Stimulated activated CD8-positive, alpha-beta memory T cell treated with anti-CD3 and anti-CD28 coated beads, Interleukin-15, amount 100 ng/mL, for 48 hours (primary cell): Measurements from ENCODE around the gene CALHM6.
A peak's percentile ranks its signal among the peaks of the same experiment; 100 is the strongest.

ENCODE experiments used
- DNase-seq, 2 donors: peaks; one replicate each; pipeline ENCODE4 v3.0.0-alpha.2; 2020; ENCODE audit warnings: low read depth in 2 of 2

The CALHM6 gene

DNA sequence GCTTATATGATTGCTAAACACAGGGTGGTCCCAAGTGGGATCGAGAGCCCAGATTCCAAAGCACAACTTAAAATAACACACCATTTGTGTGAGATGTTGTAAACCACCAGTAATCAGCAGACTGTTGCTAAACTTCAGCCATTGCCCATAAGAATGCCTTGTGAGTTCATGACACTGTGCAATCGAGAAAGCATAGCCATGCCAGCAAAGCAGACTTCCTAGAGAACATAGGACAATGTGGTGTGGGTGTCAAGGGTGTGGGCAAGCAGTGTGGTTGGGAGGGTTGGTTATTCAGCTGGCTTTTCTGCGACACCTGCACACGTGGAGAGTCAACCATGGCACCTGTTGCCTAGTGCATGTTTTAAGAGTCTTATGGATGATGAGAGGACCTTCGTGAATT is 16.1 kb upstream of the CALHM6 start:
- no peak for DNase-seq

DNA sequence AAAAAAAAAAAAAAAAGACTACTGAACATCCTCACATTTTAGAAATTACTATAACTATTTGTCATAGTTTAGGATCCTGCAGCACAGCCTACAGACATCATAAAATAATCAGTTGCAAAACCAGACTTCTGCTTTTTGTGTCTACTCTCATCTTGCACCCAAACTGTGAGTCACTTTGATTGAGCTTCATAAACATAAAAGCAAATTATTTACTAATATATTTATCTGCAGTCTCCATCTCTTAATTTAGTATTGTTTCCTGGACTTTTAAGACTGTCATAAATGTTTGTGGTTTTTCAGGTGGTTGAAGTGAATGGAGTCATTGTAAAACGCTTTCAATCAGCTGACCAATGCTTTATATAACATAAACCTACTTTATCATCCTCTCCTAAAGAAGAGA is 14.8 kb upstream of the CALHM6 start:
- DNase-seq: no peak

DNA sequence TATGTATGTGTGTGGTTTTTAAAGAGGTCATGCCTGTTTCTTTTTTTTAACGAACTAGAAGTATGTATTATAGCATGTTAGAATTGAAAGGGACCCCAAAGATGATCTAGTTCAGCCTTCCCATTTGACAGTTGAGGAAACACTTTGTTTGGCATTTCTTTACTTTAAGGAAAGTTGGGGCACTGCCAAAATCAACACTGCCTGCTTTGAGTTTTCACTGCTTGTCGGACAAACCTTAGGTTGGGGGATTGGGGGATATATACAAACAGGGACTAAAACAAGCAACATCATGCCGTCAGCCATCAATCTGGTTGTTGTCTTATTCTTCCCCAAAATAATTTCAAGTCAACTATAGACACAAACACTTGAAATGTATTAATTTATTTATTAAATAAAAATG is 14.1 kb upstream of the CALHM6 start:
- DNase-seq: no peak

DNA sequence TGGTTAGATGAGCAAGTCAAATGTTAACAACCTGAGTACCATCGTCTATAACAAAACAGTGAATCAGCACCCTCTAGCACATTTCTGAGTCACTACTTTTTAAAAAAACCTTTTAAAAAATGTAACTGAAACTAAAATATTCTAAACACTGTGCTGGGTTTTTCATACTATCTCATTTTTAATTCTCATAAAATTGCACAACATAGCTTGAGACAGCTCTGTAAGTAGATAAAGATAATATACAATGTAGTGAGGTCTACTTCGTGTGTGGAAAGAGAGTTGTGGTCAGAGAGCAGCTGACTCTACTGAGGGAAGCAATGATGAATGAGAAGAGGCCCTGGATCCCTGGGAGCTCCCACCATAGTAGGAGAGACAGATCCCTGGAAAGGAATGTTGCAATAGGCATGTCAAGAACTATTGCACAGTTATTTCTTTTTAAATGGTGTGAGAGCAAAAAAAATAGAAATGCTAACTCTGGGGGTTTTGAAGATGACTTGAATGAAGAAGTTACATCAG is 13.6 kb upstream of the CALHM6 start:
- DNase-seq: no peak

DNA sequence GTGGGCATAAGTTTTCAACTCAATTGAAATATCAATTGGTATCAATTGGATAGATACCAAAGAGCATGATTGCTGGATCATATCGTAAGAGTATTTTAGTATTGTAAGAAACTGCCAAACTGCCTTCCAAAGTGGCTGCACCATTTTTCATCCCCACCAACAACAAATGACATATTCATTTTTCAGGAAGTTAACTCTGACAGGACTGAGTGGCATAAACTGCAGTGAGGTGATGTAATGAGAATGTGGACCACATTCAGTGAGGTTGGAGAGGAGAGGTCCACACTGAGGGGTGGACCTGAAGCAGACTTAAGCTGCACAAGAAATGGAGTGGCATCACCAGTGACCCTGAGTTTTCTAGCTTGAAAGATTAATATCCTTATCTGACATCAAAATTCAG is 11.6 kb upstream of the CALHM6 start:
- DNase-seq: no peak

DNA sequence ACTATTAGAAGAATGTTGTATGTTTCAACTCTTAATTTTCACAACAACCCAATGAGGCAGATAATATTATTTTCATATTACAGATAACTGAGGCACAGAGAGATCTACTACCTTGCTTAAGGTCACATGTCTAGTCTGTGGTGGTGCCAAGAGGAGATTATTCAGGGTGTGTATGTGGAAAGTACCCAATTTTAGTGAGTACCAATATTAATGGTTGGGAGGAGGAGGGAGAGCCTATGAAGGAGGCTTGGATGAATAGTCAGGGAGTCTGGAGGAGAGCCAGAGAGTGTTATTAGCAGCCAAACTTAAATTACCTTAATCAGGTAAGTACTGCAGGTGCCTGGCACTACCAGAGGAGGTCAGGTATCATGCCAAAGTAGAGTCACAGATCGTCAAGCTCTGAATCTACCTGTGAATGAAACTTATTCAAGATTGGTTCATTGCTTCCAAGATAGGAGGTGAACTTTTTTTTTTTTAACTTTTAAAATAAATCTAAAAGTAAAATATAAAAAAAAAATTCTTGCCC is 10.9 kb upstream of the CALHM6 start:
- DNase-seq: no peak

DNA sequence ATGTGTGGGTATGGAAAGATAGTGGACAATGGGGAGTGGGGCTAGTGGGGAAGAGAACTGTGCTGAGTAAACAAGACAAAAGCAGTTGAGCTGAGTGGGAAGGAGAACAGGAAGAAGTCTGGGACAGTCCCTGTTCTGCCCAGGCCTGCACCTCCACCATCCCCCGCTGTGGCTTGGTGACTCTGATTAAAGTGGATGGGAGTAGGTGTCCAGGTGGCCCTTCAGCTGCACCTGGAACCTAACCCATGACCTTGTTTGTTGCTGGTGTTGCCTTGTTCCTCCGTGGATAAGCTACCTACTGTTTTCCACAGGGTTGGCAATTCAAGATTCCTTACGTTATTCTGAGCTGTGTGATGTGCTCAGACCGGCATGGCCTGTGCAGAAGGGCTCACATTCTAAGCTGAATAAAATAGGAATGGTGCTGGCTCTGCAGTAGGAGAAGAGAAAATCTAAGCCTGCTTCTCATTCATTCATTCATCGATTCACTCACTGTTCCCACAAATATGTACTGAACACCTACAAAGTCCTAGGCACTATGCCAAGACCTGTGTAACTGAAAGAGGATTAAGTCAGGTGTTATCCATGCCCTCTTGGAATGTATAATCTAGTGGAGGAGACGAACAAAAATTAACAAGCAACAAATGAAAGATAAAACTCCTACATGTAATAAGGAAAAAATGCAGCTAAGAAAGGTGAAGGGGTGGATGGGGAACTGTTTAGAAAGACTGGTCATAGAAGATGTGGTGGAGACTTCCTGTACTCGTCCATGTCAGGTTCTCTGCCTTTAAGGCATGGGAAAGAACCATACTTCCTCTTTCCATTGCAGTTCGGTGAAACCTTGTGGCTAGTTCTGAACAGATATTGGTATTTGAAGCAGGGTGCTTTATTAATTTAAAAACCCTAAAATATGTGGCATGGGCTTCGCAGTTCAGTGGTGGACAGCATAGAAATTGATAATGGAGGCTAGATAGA is 10.1 kb upstream of the CALHM6 start:
- no peak for DNase-seq

DNA sequence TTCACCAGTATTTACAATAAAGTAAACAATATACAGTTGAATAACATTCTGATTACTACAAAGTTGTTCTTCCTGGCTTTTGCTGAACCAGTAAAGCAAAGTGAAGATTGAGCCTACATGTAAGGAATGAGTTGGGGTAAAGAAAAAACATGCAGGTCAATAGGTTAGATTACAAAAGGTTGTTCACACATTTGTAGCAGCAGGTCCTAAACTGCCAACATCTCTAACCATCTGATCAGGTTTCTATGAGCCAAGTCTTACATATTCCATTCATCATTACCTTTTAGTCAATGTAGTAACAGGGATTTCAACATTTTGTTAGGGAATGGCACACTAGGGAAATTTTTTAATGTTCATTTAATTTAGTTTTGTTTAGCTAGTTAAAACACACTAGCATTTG is 9.3 kb upstream of the CALHM6 start:
- no peak for DNase-seq

DNA sequence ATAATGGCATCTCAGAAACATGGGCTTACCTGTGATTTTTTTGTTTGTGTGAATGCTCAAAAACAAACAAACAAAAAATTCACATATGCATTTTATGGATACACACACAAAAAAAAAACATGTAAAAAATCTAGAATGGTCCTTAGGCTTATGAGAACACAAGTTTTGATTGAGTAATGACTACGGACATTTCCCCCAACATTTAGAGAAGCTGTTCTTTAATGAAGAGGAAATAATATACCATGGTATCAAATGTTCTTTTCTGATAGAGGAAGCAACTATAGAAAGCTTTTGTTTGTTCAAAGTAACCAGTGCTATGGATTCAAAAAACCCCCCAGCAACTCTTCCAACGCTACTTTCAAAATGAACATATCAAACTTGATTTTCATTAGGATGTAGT is 8.6 kb upstream of the CALHM6 start:
- no peak for DNase-seq

DNA sequence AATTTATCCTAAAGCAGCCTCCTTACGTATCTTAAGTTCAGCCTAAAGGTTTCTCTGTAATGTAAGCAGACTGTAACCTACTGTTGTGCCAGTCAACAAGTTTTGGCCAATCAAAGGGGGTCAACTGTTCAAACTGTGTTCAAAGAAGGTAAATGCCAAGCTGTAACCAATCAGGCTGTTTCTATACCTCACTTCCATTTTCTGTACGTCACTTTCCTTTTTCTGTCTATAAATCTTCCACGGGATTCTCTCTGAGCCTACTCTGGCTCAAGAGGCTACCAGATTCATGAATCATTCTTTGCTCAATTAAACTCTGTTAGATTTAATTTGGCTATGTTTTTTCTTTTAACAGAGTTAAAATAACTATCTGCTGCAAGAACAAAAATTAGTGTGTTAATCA is 5.1 kb upstream of the CALHM6 start:
- no peak for DNase-seq

DNA sequence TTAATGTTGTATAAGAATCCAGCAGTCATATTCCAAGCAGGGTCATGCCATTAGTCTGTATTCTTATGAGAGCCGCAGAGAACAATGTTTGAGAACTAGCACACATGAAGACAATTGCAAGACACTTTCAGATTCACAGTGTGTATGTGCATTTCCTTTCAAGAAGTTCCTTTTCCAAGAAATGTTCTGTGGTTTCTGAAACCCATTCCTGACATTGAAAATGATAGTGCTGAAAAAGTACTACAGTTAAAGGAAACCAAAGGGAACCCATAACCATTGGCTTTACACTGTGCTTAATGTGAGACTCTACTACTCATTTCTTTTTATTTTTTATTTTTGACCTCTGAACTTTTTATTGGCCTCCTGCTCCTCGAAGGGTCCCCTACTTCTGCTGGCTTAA is 4.2 kb upstream of the CALHM6 start:
- no peak for DNase-seq

DNA sequence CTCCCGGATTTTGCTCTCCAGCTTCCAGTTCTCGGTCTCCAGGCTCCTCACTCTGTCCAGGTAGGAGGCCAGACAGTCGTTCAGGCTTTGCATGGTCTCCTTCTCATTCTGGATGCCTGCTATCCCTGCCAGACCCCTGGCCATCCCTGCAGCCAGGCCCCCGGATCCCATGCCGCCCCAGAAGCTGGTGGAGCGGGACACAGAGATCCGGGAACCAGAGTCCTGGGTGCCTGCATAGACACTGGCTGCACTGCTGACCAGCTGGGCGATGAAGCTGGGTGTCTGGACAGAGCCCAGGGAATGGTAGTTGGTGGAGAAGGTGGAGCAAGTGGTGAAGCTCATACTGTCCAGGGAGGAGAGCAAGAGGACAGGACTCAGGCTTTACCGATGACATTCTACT is 2.9 kb upstream of the CALHM6 start:
- DNase-seq: no peak

DNA sequence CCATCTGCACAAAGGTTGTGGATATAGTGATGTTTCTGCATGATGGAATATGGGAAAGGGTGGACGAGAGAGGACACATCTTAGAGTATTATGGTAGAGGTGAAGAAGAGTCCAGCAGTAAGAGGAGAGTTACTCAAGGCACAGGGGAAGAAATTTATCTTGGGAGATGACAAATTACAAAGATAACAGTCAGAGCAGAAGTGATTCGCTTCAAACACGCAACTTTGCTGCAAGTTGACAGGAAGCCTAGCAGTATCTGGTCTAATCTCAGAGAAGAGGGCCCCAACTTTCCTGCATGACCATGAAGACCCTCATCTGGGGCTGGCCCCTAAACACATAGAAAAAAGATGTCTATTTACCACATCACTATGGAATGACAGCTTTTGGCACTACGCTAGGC is 1.2 kb upstream of the CALHM6 start:
- DNase-seq: no peak

DNA sequence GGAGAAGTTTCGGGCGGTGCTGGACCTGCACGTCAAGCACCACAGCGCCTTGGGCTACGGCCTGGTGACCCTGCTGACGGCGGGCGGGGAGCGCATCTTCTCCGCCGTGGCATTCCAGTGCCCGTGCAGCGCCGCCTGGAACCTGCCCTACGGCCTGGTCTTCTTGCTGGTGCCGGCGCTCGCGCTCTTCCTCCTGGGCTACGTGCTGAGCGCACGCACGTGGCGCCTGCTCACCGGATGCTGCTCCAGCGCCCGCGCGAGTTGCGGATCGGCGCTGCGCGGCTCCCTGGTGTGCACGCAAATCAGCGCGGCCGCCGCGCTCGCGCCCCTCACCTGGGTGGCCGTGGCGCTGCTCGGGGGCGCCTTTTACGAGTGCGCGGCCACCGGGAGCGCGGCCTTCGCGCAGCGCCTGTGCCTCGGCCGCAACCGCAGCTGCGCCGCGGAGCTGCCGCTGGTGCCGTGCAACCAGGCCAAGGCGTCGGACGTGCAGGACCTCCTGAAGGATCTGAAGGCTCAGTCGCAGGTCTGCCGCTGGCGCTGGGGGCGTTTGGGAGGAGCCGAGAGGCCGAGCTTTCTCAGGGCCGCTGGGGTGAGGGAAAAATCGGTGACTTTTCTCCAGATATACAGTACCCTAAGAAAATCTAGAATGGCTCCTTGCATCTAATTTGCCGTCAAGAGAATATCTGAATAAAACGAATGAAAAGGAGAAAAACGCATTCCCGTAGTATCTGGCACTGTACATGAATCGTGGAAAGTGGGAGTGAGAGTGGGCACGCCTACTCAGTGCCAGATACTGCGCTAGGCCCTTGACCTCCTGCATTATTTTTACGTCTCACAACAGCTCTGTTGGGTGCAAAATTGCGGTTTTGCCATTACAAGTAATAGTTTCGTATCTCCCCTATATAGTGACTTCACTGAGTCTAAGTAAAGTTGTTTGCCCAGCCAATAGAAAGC is 1.0 kb downstream of the CALHM6 start:
- peak; percentile 36 for DNase-seq

DNA sequence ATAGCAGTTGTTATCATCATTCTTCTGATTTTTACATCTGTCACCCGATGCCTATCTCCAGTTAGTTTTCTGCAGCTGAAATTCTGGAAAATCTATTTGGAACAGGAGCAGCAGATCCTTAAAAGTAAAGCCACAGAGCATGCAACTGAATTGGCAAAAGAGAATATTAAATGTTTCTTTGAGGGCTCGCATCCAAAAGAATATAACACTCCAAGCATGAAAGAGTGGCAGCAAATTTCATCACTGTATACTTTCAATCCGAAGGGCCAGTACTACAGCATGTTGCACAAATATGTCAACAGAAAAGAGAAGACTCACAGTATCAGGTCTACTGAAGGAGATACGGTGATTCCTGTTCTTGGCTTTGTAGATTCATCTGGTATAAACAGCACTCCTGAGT is 2.1 kb downstream of the CALHM6 start:
- DNase-seq: no peak

DNA sequence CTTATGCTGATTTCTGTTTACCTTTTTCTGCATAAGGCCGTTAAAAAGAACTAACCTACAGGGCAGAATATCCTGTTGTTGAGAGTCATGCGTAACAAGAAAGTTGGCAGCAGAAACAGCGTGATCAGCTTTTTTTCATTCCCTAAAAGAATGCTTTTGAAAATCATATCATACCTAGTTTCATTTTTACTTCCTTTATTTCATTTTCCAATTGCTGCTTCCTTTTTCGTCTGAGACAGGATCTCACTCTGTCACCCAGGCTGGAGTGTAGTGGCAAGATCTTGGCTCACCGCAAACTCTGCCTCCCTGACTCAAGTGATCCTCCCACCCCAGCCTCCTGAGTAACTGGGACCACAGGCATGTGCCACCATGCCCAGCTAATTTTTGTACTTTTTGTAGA is 4.1 kb downstream of the CALHM6 start:
- DNase-seq: no peak

DNA sequence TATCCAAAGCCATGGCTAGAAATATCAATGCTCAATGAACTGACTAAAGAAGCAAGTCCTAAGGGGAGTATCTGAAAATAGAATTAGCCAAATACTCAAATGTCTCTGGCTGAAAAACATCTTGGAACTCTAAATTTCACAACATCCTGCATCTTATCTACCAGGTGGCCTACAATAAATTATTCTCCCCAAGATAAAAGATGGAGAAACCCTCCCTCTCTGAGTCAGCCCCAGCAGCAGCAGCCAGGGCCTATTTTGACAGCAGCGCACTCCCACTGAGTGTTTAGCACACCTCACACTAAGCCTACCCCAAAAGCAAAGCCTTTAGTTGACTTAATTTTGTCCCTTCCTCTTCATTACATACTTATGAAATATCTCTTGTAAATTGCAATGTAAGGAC is 5.9 kb downstream of the CALHM6 start:
- DNase-seq: no peak

DNA sequence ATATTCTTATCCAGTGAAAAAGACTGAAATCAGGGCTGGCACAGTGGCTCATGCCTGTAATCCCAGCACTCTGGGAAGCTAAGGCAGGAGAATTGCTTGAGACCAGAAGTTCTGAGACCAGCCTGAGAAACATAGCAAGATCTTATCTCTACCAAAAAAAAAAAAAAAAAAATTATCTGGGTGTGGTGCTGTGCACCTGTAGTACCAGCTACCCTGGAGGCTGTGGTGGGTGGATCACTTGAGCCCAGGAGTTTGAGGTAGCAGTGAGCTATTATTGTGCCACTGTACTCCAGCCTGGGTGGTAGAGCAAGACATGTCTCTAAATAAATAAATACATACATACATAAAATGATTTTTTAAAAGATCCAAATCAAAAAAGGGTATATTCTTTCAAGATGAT is 6.3 kb downstream of the CALHM6 start:
- DNase-seq: no peak

DNA sequence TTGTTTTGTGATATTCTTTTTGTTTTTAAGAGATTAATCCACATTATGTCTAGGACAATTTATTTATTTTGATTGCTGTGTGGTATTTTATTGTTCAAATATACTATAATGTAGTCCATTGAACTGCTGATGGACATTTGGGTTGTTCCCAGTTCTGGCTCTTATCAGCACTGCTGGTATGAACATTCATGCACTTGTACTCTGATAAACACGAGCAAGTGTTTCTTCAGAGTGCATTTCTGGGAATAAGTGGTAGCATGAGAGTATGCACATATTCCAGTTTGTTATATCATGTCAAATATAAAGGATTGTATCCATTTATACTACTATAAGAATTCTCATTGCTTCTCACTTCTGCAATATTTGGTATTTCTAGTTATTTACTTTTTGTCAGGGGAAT is 7.1 kb downstream of the CALHM6 start:
- DNase-seq: no peak

DNA sequence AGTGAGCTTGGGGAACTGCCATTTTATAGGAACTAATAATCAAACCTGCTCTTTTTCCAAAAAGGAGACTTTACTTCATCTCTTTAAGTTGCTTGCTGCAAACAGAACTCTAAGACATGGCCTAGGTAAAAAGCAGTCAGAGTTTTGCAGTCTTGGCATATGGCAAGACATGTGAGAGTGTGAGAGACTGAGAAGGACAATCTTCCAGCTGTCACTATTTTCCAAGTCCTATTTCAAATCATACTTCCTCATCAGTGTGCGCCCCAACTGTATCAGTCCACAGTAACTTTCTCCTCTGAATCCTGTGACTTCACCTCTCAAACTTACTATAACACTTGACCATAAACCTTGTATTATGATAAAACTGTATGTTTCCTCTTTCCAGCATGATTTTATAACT is 10.4 kb downstream of the CALHM6 start:
- no peak for DNase-seq

DNA sequence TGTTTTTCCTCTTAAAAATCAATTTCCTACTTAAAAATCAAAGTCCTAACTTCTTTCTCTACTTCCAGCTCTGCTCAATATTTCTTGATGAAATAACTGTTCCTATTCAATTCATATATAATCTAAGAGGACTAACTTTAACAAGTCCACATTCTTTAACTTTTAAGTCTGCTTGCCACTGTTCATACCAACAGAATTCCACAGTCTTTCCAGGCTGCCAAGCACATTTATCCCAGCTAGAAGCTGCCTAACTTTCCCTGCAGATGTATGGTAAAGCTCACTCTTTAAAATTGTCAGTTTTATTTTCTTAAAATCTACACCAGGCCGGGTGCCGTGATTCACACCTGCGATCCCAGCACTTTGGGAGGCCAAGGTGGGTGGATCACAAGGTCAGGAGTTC is 11.5 kb downstream of the CALHM6 start:
- DNase-seq: no peak

DNA sequence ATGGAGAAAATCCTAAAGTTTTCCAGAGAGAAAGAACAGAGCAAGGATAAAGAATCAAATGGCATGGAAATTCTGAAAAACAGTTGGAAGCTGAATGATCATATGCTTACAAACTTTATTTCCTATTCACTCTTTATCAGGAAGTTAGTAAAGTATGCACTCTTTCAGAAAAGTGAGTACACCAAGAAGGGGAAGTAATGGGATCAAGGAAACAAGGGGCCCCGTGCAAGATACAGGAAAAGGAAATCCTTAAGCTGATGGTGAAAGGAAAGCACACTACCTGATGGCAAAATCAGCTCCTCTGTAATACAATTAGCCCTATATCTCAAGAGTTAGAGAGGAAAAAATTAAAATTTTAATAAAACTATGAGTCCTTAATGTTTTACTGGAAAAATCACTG is 14.0 kb downstream of the CALHM6 start:
- DNase-seq: no peak
